Vagina (tissue), 1 donor: Measurements from ENCODE around the gene OR2T10. TPM values are rescaled to one million over a fixed set of nuclear protein-coding genes. Genes with fewer than 3 reads are reported as not detected.

Experiments used
- small RNA-seq: library from RNA; depleted of rRNA; stranded (forward); fragments of <200 nt; gene quantifications from one replicate; pipeline ENCODE3, GENCODE V24; 2016
- total RNA-seq: library from RNA; depleted of rRNA; stranded (reverse); fragments of >200 nt; gene quantifications from one replicate; pipeline ENCODE4 v1.2.3, GENCODE V29; 2016

Gene OR2T10
- total RNA-seq, 1 donor from 2014 or later = not detected

Small RNAs within 50 kb of the gene (small RNA-seq; reads per million reads assigned to genes)
- not detected for gene RF00019

Other genes with a start within 250 kb of the OR2T10 start
- gene OR14C36, start 248.9 kb downstream of the OR2T10 start, total RNA-seq = not detected
- not detected for gene OR2T4, start 236.0 kb downstream of the OR2T10 start, total RNA-seq
- not detected for gene OR2T6, start 222.0 kb downstream of the OR2T10 start, total RNA-seq
- gene OR2T1, start 194.7 kb downstream of the OR2T10 start, total RNA-seq = not detected
- not detected for gene OR2T2, start 152.1 kb downstream of the OR2T10 start, total RNA-seq
- gene OR2T3, start 124.3 kb downstream of the OR2T10 start, total RNA-seq = not detected
- not detected for gene OR2T5, start 109.1 kb downstream of the OR2T10 start, total RNA-seq
- gene OR2G6, start 89.6 kb downstream of the OR2T10 start, total RNA-seq = not detected
- gene OR2T29, start 34.9 kb downstream of the OR2T10 start, total RNA-seq = not detected
- not detected for gene OR2T34, start 22.9 kb downstream of the OR2T10 start, total RNA-seq
- gene OR2T11, start 37.4 kb upstream of the OR2T10 start, total RNA-seq = not detected
- not detected for gene OR2T35, start 47.6 kb upstream of the OR2T10 start, total RNA-seq
- gene OR2T27, start 57.8 kb upstream of the OR2T10 start, total RNA-seq = not detected
- not detected for gene OR14I1, start 105.1 kb upstream of the OR2T10 start, total RNA-seq
- not detected for gene LYPD8, start 158.1 kb upstream of the OR2T10 start, total RNA-seq
- 18.7 TPM for gene SH3BP5L, start 228.2 kb upstream of the OR2T10 start, total RNA-seq
- gene ZNF672, start 240.5 kb upstream of the OR2T10 start, total RNA-seq = 44.9 TPM